IPS-15b (cell line): ENCODE measurements around the gene UBA3.

Source experiments
- H3K27me3 ChIP-seq: one replicate; pipeline ENCODE4 v1.6.1; 2013; ENCODE audit warnings: low read length; ENCODE audit not compliant: control insufficient read depth, insufficient read depth
- H3K36me3 ChIP-seq: one replicate; pipeline ENCODE4 v1.6.1; 2013; ENCODE audit warnings: low read length; ENCODE audit not compliant: control insufficient read depth, insufficient read depth
- H3K4me1 ChIP-seq: one replicate; pipeline ENCODE4 v1.6.1; 2013; ENCODE audit warnings: mild to moderate bottlenecking, low read length; ENCODE audit not compliant: control insufficient read depth, insufficient read depth
- H3K4me3 ChIP-seq: one replicate; pipeline ENCODE4 v1.5.1; 2013; ENCODE audit warnings: low read depth, low read length
- H3K9ac ChIP-seq: one replicate; pipeline ENCODE4 v1.6.1; 2013; ENCODE audit warnings: low read depth, mild to moderate bottlenecking, low read length
- H3K9me3 ChIP-seq: one replicate; pipeline ENCODE4 v1.6.1; 2013; ENCODE audit warnings: mild to moderate bottlenecking, low read length; ENCODE audit not compliant: control insufficient read depth, insufficient read depth

Gene UBA3

DNA sequence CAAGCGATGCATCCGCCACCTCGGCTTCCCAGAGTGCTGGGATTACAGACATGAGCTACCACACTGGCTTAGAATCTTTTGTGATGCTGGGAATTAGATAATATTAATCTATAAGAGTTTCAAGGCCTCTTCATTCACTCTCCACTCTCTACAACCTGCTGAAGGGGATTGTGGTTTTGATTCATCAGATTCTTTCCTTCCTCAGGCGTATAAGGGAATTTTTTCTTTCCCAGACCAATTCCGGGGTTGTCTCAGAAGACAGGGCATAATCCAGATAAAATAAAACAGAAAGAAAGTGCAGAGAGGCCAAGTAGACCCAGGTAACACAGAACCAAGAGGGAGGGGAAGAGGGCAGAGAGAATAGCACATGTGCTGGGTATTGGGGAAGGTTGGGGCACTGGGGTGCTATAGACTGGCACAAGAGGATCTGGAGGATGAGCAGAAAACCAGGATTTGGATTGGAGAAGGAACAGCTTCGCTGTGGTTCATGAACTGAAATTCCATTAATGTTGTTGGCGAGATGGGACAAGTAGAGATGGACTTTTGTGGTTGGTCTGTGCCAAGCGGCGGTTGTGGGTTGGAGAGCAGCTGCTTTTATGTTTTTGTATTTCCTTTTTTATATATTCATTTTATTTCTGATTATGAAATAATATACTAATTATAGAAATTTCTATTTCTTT lies 17.4 kb upstream of the UBA3 start:
- H3K4me1 ChIP-seq = no peaks in the 10 kb centered on the region
- no peaks in the 10 kb centered on the region for H3K36me3 ChIP-seq
- H3K9me3 ChIP-seq = no peaks in the 10 kb centered on the region
- no peak overlapping the region for H3K4me3 ChIP-seq
- H3K27me3 ChIP-seq = no peaks in the 10 kb centered on the region
- no peak overlapping the region for H3K9ac ChIP-seq

DNA sequence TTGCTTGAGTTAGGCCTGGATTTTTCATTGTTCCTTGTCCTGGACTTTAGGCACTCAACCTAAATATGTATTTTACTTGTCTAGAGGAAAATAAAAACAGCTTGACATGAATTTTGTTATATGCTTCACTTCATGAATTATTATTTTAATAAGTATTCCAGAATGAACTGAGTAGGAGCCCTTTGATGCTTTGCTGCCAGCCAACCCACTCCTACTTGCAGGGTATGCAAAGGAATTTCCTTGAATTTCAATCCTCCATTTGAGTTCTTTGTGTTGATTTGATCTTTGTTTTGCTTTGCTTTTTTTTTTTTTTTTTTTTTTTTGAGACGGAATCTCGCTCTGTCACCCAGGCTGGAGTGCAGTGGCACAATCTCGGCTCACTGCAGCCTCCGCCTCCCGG lies 16.1 kb upstream of the UBA3 start:
- Histone ChIP-seq H3K4me3 (no peak overlapping the region), H3K36me3 (no peaks in the 10 kb centered on the region)

DNA sequence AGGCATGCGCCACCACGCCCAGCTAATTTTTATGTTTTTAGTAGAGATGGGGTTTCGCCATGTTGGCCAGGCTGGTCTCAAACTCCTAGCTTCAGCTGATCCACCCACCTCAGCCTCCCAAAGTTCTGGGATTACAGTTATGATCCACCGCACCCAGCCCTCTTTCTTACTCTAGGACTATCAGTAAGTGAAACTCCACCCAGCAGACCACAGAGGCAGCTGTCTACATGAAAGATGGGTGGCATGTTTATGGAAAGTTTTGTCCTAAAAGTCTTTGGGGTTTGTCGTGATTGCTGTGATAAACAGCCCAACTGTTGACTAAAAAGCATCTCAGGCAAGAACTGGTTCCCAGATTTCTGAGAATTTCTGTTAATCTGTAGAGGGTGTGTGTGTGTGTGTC lies 15.5 kb upstream of the UBA3 start:
- Histone ChIP-seq H3K9me3 (no peaks in the 10 kb centered on the region), H3K9ac (no peak overlapping the region), H3K4me1 (peaks cover 3% of the 10 kb centered on the region), H3K4me3 (no peak overlapping the region), H3K36me3 (no peaks in the 10 kb centered on the region), H3K27me3 (no peaks in the 10 kb centered on the region)

More for the DNA sequence above, 16.1 kb upstream of the UBA3 start:
- H3K9me3 ChIP-seq = no peaks in the 10 kb centered on the region
- no peak overlapping the region for H3K9ac ChIP-seq
- no peaks in the 10 kb centered on the region for H3K27me3 ChIP-seq
- peaks cover 3% of the 10 kb centered on the region for H3K4me1 ChIP-seq

DNA sequence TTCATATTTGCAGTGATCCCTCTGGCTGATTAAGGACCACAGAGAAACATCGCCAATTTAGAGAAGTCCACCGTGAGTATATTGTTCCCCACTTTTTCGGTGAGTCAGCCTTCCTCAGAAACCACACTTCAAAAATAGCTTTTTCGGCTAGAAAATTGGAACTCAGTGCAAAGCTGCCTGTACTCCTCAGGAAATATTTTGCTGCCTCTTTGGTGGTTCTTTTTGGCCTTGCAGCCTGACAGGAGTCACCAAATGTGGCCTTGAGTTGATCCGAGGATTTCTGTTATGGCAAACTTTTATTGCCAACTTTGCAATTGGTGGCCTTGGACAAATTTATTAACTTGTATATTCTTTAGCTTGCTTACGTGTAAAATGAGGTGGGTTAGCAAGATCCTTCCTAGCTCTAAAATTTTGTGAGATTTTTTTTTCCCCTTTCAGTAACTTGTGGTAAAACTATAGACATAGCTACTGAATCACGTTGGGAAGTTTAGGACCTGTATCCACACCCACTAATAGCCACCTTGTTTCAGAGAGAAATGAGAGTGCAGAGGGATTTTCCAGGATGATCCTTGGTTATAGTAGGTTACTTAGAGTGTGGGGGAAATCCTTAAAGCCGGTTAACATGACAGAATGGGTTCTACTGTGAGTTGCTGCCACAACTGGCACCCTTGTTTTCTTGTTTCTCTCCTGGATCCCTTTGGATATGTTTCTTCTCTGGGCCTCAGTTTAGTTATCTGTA lies 14.5 kb upstream of the UBA3 start:
- Histone ChIP-seq H3K27me3 (no peaks in the 10 kb centered on the region), H3K4me1 (peaks cover 5% of the 10 kb centered on the region), H3K36me3 (no peaks in the 10 kb centered on the region), H3K9me3 (no peaks in the 10 kb centered on the region), H3K9ac (no peak overlapping the region), H3K4me3 (no peak overlapping the region)

DNA sequence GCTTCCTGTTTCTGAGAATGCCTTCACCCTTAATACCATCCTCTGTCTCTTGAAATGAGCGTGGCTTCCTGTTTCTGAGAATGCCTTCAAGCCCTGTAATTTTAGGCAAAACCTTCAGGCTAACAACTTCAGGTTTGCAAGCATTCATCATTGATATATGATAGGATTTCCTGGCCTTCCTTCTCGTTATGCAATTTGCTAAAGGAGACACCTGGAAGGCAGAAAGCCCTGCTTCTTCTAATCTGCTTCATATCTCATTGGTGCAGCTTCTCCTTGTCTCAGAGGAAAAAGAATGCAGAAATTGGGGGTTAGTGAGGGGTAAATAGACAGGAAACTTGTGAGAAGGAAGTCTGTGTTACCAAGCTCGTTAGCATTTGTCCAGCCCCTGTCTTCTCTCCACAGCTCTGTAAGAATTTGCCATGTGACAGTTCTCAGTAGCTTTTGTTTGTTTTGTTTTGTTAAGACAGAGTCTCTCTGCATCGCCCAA lies 11.9 kb upstream of the UBA3 start:
- H3K4me1 ChIP-seq = peaks cover 6% of the 10 kb centered on the region

DNA sequence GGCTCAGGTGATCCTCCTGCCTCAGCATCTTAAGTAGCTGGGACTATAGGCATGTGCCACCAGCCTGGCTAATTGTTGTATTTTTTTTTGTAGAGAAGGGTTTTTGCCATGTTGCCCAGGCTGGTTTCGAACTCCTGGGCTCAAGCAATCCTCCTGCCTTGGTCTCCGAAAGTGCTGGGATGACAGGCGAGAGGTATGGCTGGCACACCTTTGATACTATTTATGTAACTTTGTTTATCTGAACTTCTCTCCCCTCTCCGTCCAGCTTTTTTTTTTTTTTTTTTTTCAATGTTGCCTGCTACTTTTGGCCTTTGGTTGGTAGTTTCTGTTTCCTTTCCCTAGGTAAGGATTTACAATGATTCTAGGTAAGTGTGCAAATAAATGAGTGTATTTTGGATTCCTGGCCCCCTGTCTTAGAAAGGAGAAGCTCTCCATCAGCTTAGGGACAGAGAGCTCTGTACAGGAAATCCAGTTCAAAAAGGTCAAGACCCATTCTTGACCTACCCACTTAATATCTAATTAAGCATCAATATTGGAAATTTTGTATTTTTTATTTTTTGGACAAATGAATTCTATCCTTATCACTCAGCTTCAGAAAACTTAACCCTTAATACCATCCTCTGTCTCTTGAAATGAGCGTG lies 11.3 kb upstream of the UBA3 start:
- no peaks in the 10 kb centered on the region for H3K36me3 ChIP-seq
- H3K27me3 ChIP-seq = no peaks in the 10 kb centered on the region
- peaks cover 6% of the 10 kb centered on the region for H3K4me1 ChIP-seq
- no peaks in the 10 kb centered on the region for H3K9me3 ChIP-seq
- H3K4me3 ChIP-seq = no peak overlapping the region
- no peak overlapping the region for H3K9ac ChIP-seq

More for the DNA sequence above, 11.9 kb upstream of the UBA3 start:
- Histone ChIP-seq H3K27me3 (no peaks in the 10 kb centered on the region), H3K4me3 (no peak overlapping the region), H3K9me3 (no peaks in the 10 kb centered on the region), H3K36me3 (no peaks in the 10 kb centered on the region), H3K9ac (no peak overlapping the region)

DNA sequence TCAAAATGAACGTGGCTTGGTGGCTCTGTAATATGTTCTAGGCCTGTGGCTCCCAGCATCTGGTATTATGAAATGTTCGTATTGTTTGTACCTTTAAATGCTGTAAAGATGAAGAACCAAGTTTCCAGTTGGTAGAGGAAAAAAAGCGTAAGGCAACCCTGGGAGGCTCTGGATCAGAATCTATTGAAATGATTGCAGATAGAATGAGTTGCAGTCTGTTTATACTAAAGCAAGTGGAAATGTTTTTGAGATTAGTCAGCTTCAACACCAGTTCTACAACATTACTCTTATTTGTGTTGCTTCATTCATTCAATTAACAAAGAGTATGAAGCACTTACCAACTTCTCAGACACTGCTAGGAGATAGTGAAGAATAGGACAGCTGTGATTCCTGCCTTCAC lies 9.9 kb upstream of the UBA3 start:
- H3K36me3 ChIP-seq = no peaks in the 10 kb centered on the region
- H3K27me3 ChIP-seq = no peaks in the 10 kb centered on the region
- no peak overlapping the region for H3K9ac ChIP-seq
- H3K4me1 ChIP-seq = peaks cover 14% of the 10 kb centered on the region
- no peak overlapping the region for H3K4me3 ChIP-seq
- no peaks in the 10 kb centered on the region for H3K9me3 ChIP-seq

DNA sequence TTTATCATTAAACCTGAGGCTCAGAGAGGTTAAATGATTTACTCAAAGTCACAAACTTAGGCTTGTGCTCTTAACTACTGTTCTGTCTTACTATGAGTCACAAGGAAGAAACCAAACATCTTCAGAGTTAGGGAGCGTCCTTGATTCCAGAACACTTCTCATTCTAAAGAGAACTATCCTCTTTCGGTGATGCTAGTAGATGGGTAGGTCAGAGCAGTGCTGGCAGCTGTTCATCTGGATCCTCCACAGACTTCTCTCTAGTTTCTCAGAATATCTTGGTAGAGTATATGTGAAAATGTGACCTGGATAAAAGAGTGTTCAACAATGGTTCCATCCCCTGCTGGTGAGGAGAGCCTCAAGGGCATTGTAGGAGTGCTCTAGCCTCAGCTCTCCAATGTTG lies 7.9 kb upstream of the UBA3 start:
- Histone ChIP-seq H3K4me1 (peaks cover 14% of the 10 kb centered on the region), H3K27me3 (no peaks in the 10 kb centered on the region), H3K4me3 (no peak overlapping the region), H3K9me3 (no peaks in the 10 kb centered on the region), H3K9ac (no peak overlapping the region), H3K36me3 (no peaks in the 10 kb centered on the region)

DNA sequence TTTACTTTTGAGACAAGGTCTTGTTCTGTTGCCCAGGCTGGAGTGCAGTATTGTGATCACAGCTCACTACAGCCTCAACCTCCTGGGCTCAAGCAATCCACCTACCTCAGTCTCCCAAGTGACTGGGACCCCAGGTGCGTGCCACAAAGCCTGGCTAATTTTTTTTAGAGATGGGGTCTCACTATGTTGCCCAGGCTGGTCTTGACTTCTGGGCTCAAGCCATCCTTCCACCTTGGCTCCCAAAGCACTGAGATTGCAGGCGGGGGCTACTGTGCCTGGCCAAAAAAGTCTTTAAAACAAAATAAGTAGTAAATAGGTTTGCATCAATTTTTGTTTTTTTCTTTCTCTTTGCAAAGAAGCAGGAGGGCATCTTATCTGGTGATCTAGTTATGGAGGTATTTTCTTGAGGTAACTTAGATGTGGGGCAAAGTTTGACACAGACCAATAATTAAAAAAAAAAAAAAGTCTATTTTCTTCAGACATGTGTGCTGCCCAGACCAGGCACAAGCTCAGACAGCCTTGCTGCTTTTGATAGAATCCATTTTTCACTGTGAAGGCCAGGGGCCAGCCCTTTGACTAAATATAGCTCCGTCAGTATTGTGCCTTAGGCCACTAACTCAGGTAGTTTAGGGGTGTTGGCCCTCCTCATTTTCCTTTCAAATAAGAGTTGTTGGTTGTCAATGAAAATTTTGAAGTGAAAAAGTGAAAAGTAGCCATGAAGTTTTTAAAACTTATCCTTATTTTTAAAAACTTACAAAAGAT lies 7.0 kb upstream of the UBA3 start:
- peaks cover 13% of the 10 kb centered on the region for H3K4me1 ChIP-seq
- H3K9me3 ChIP-seq = no peaks in the 10 kb centered on the region
- no peak overlapping the region for H3K9ac ChIP-seq
- no peak overlapping the region for H3K4me3 ChIP-seq
- H3K36me3 ChIP-seq = no peaks in the 10 kb centered on the region
- no peaks in the 10 kb centered on the region for H3K27me3 ChIP-seq

DNA sequence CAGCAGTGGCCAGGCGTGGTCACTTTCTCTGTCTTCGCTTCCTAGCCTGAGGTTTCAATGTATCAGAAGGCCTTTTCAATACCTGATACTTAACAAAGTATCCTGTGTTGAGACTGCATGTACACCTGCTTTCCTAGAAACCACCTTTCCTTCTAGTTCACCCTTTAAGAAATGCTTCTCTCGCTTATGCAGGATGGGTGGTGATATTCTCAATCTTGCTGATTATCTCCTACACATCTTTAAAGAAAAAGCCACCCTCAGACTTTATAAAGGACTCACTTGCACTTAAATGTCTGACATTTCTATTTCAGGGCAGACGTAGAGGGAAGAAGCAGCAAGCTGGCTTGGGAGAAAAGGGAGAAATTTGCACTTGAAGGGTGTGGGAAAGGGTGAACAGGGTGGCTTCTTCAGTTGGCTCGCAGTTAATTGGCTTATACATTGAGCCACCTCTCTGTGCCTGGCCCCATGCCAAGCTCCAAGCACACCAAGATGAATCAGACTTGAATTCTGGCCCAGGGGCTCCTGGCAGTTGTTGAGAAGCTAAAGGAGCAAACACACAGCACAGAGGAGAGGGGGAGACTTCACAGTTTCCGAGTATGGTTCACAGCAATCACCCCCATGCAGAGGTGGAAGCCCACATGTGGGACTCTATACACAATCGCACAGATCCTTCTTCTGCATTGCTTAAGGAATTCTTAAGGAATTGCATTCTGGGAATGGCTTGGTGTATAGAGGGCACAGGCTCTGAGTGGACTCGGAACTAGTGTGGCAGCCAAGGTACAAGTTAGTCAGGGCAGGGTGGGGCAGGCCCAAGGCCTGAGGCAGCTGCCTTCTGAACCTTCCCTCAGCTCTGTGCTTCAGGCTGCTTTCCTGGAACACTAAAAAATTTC lies 5.9 kb upstream of the UBA3 start:
- Histone ChIP-seq H3K9ac (no peak overlapping the region), H3K27me3 (no peaks in the 10 kb centered on the region), H3K9me3 (no peaks in the 10 kb centered on the region), H3K4me3 (peak overlapping the region; percentile 84), H3K4me1 (peaks cover 10% of the 10 kb centered on the region), H3K36me3 (no peaks in the 10 kb centered on the region)
